GM21528 (cell line): ENCODE data around the gene NTRK1.

ENCODE experiments used
- ATAC-seq: cut with Tn5 transposase; IDR thresholded peaks from one replicate; pipeline ENCODE4 v1.9.1; 2021; ENCODE audit warnings: mild to moderate bottlenecking, moderate library complexity; ENCODE audit not compliant: unreplicated experiment, low FRiP score

Gene NTRK1

GRCh38 chr1:156929596-156930238 is 69.1 kb downstream of the NTRK1 start:
- ATAC-seq: no peak

GRCh38 chr1:156930483-156930882 is 69.8 kb downstream of the NTRK1 start:
- no peak for ATAC-seq
